ENCODE data around the gene GUCA1A. TPM values are rescaled to one million over a fixed set of nuclear protein-coding genes. Genes with fewer than 3 reads are reported as not detected.

GUCA1A gene
- total and polyA plus RNA-seq, 2 of the 4 experiments (the other 2 are of a cell fraction), result 0.18 to 0.32 TPM

- in situ Hi-C loops (cut with MboI; ENCODE audit: low sequenced_read_pairs), result no loop called here
- POLR2A ChIA-PET (ENCODE audit: unreplicated experiment), result no interaction called here
- TF ChIP-seq CTCF (conservative IDR thresholded peaks at IDR 0.05; ENCODE audit: low read depth, low read length) (no peak), FOS (IDR thresholded peaks at IDR 0.05; ENCODE audit: low read depth, low read length) (no peak), CEBPB (IDR thresholded peaks at IDR 0.05; ENCODE audit: low read depth, low read length) (no peak), MAFK (IDR thresholded peaks at IDR 0.05; ENCODE audit: low read depth, low read length) (no peak), CHD1 (IDR thresholded peaks at IDR 0.05; ENCODE audit: low read depth, low read length) (no peak), RFX5 (IDR thresholded peaks at IDR 0.05; ENCODE audit: low read depth, low read length) (no peak), RAD21 (IDR thresholded peaks at IDR 0.05; ENCODE audit: low read length) (no peak), RCOR1 (IDR thresholded peaks at IDR 0.05; ENCODE audit: insufficient replicate concordance, low read length) (no peak)
Measured at GRCh38 chr6:42155293-42155692, 17.9 kb upstream of the GUCA1A start.

More at GRCh38 chr6:42155293-42155692, 17.9 kb upstream of the GUCA1A start:
- no peaks in the 10 kb centered on the region for H3K9me3 ChIP-seq (ENCODE audit: control insufficient read depth, insufficient read depth, low read length)
- H3K9ac ChIP-seq (ENCODE audit: low read depth, low read length), result no peak overlapping the region
- H3K79me1 ChIP-seq (ENCODE audit: low read depth in 1 of 2, low read length in 2 of 2), result no peaks in the 10 kb centered on the region
- no peak overlapping the region for H2AK5ac ChIP-seq (ENCODE audit: low read depth, low read length)
- ATAC-seq (ENCODE audit: low read depth), result no peak
- no peak overlapping the region for H3K4me3 ChIP-seq (ENCODE audit: insufficient read depth, low read depth, low read length)
- no peak overlapping the region for H3K23ac ChIP-seq (ENCODE audit: low read depth, low read length)
- H2BK120ac ChIP-seq (ENCODE audit: low read depth, low read length), result no peak overlapping the region
- no CpG with 5 or more reads among the region's 4 CpGs for WGBS, 2 experiments (ENCODE audit: extremely low coverage in 2 of 2, insufficient read length in 1 of 2)
- CTCF ChIA-PET, result interaction anchor here (0.6 kb wide), 1 partner anchor 9 kb away, joined by 4 read pairs; no protein-coding TSS in a partner anchor
- no peak overlapping the region for H4K5ac ChIP-seq (ENCODE audit: low read depth, low read length)
- no peak overlapping the region for H2AK9ac ChIP-seq (replicated peaks; ENCODE audit: low read depth, low read length, poor library complexity)
- H4K8ac ChIP-seq (ENCODE audit: low read depth in 2 of 2, low read length in 2 of 2), result no peak overlapping the region
- no peak overlapping the region for H4K91ac ChIP-seq (ENCODE audit: insufficient read depth, low read depth, low read length)
- H3K27ac ChIP-seq (ENCODE audit: insufficient read depth, low read length), result no peak overlapping the region
- H3K14ac ChIP-seq (replicated peaks; ENCODE audit: low read depth, low read length), result no peak overlapping the region
- peaks cover 3% of the 10 kb centered on the region; the same call in 1 of the 2 replicates for H3K4me1 ChIP-seq (ENCODE audit: control insufficient read depth, insufficient read depth, low read length)
- no peak overlapping the region for H2BK15ac ChIP-seq (ENCODE audit: low read depth, low read length)
- dilution Hi-C loops (cut with HindIII; ENCODE audit: low sequenced_read_pairs, unreplicated experiment) (no loop called here), intact Hi-C loops (cut with micrococcal nuclease) (no loop called here)
- no peaks in the 10 kb centered on the region for H4K20me1 ChIP-seq (ENCODE audit: insufficient read depth, low read length)
- H3K56ac ChIP-seq (ENCODE audit: extremely low read depth, insufficient read depth, low read length), result no peak overlapping the region
- H2BK5ac ChIP-seq (ENCODE audit: low read depth, low read length, poor library complexity, severe bottlenecking), result no peak overlapping the region
- no peak overlapping the region for H3K18ac ChIP-seq (ENCODE audit: low read depth, low read length)
- no peaks in the 10 kb centered on the region; the same call in 1 of the 2 replicates for H3K9me1 ChIP-seq (ENCODE audit: insufficient read depth, low read length)
- H2AFZ ChIP-seq (replicated peaks; ENCODE audit: low read length, poor library complexity), result no peak overlapping the region
- peaks cover 7% of the 10 kb centered on the region for H3K27me3 ChIP-seq (ENCODE audit: control insufficient read depth, insufficient read depth, low read length)
- H3K4me2 ChIP-seq (ENCODE audit: low read depth, low read length), result no peak overlapping the region
- no TSS peak for BruUV-seq (replicated peaks)
- no peak overlapping the region for H3K4ac ChIP-seq (ENCODE audit: low read depth, low read length)
- DNase-seq, result no peak
- H2BK20ac ChIP-seq (ENCODE audit: low read depth, low read length), result no peak overlapping the region
- H3K36me3 ChIP-seq (ENCODE audit: control insufficient read depth, insufficient read depth, low read length), result no peaks in the 10 kb centered on the region

All from IMR-90 (cell line).